OCI-LY7 (cell line): ENCODE measurements around the gene TAF3.

Experiments
- CTCF ChIP-seq: fragments of 200-600 bp; sonication (generic); conservative IDR thresholded peaks from 2 replicates; pipeline ENCODE4 v1.5.1; 2014; ENCODE audit warnings: mild to moderate bottlenecking, antibody characterized with exemption, low read length, moderate library complexity, mixed read lengths
- EZH2phosphoT487 ChIP-seq: fragments of 200-600 bp; sonication (generic); IDR thresholded peaks from 2 replicates; pipeline ENCODE4 v1.6.1; 2018; ENCODE audit warnings: low read depth, borderline replicate concordance, mild to moderate bottlenecking, mixed run types, antibody characterized with exemption, low read length, moderate library complexity, mixed read lengths

DNA sequence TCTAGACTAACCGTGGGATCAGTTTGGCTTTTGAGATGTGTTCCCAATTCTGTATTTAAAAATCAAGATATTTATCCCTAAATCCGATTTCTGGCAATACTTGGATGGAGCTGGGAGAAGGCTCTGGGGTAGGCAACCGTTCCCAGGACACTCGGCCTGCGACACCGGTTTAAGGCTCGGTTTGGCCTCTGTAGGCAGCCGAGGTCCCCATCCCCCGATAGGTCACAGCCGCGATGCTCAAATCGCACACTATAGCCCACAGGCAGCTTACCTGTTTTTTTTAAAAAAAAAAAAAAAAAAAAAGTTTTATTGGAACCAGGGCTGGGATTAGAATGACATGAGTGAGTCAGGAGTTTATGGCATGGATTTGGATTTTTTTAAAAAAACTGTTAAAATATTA lies 729 bp upstream of the TAF3 start:
- TF ChIP-seq CTCF = no peak
- TF ChIP-seq EZH2phosphoT487 = no peak
